Measurements from ENCODE around the gene COQ3. TPM values are rescaled to one million over a fixed set of nuclear protein-coding genes. Genes with fewer than 3 reads are reported as not detected.

Gene COQ3
- polyA plus RNA-seq, 1 donor (not counting 4 experiments of a cell fraction or from before 2014, with no cell fraction given), result 21.2 TPM

GRCh38 chr6:99402448-99402847 lies 8.5 kb upstream of the COQ3 start:
- Histone ChIP-seq H3K4me1 (ENCODE audit: control insufficient read depth, extremely low read depth, insufficient read depth, low read length) (no peaks in the 10 kb centered on the region), H3K9me1 (ENCODE audit: control insufficient read depth, extremely low read depth, insufficient read depth, low read length) (no peaks in the 10 kb centered on the region), H4K20me1 (ENCODE audit: control insufficient read depth, extremely low read depth, insufficient read depth, low read length) (no peaks in the 10 kb centered on the region), H2AFZ (ENCODE audit: control insufficient read depth, low read length) (no peak overlapping the region), H3K79me2 (ENCODE audit: control insufficient read depth, insufficient read depth, low read length) (no peaks in the 10 kb centered on the region), H3K9me3 (ENCODE audit: control insufficient read depth, low read depth, low read length) (no peaks in the 10 kb centered on the region), H3K27me3 (ENCODE audit: control insufficient read depth, extremely low read depth, insufficient read depth, low read length) (no peaks in the 10 kb centered on the region), H3K9ac (ENCODE audit: control insufficient read depth, extremely low read depth, insufficient read depth, low read length) (no peak overlapping the region), H3K4me2 (ENCODE audit: control insufficient read depth, extremely low read depth, insufficient read depth, low read depth, low read length) (no peak overlapping the region), H3K36me3 (ENCODE audit: control insufficient read depth in 2 of 2, extremely low read depth in 1 of 2, insufficient read depth in 2 of 2, low read length in 2 of 2) (peaks cover 16 to 17% of the 10 kb centered on the region in 2 experiments), H3K4me3 (ENCODE audit: control insufficient read depth in 2 of 3, extremely low read depth in 1 of 3, insufficient read depth in 2 of 3, low read depth in 1 of 3, low read length in 3 of 3) (no peak overlapping the region), H3K27ac (ENCODE audit: control insufficient read depth, insufficient read depth, low read length) (no peak overlapping the region)
- dilution Hi-C loops (cut with MboI; ENCODE audit: extremely low pct_ligation_motif_present, low sequenced_read_pairs), result no loop called here
- TF ChIP-seq EZH2 (IDR thresholded peaks at IDR 0.05; ENCODE audit: low read length), result no peak
- no peak for TF ChIP-seq CTCF (optimal IDR thresholded peaks at IDR 0.05 in 1 of 3, IDR thresholded peaks at IDR 0.05 in 1 of 3, conservative IDR thresholded peaks at IDR 0.05 in 1 of 3; ENCODE audit: extremely low read depth in 1 of 3, insufficient read depth in 2 of 3, low read length in 3 of 3)
- FAIRE-seq, result no peak
- DNase-seq (ENCODE audit: low read depth, low spot score), result no peak

- Histone ChIP-seq H3K9me3 (ENCODE audit: control insufficient read depth, low read depth, low read length) (no peaks in the 10 kb centered on the region), H3K36me3 (ENCODE audit: control insufficient read depth in 2 of 2, extremely low read depth in 1 of 2, insufficient read depth in 2 of 2, low read length in 2 of 2) (peaks cover 4 to 5% of the 10 kb centered on the region in 2 experiments), H3K27ac (ENCODE audit: control insufficient read depth, insufficient read depth, low read length) (no peak overlapping the region), H3K9ac (ENCODE audit: control insufficient read depth, extremely low read depth, insufficient read depth, low read length) (no peak overlapping the region), H3K4me1 (ENCODE audit: control insufficient read depth, extremely low read depth, insufficient read depth, low read length) (peaks cover 3% of the 10 kb centered on the region), H3K27me3 (ENCODE audit: control insufficient read depth, extremely low read depth, insufficient read depth, low read length) (no peaks in the 10 kb centered on the region), H3K4me3 (ENCODE audit: control insufficient read depth in 2 of 3, extremely low read depth in 1 of 3, insufficient read depth in 2 of 3, low read depth in 1 of 3, low read length in 3 of 3) (no peak overlapping the region), H3K9me1 (ENCODE audit: control insufficient read depth, extremely low read depth, insufficient read depth, low read length) (no peaks in the 10 kb centered on the region), H3K4me2 (ENCODE audit: control insufficient read depth, extremely low read depth, insufficient read depth, low read depth, low read length) (no peak overlapping the region), H3K79me2 (ENCODE audit: control insufficient read depth, insufficient read depth, low read length) (peaks cover 2% of the 10 kb centered on the region), H2AFZ (ENCODE audit: control insufficient read depth, low read length) (no peak overlapping the region), H4K20me1 (ENCODE audit: control insufficient read depth, extremely low read depth, insufficient read depth, low read length) (no peaks in the 10 kb centered on the region)
- no peak for TF ChIP-seq EZH2 (IDR thresholded peaks at IDR 0.05; ENCODE audit: low read length)
- TF ChIP-seq CTCF (optimal IDR thresholded peaks at IDR 0.05 in 1 of 3, IDR thresholded peaks at IDR 0.05 in 1 of 3, conservative IDR thresholded peaks at IDR 0.05 in 1 of 3; ENCODE audit: extremely low read depth in 1 of 3, insufficient read depth in 2 of 3, low read length in 3 of 3), result no peak
- DNase-seq (ENCODE audit: low read depth, low spot score), result no peak
- no peak for FAIRE-seq
- dilution Hi-C loops (cut with MboI; ENCODE audit: extremely low pct_ligation_motif_present, low sequenced_read_pairs), result no loop called here
These were observed 3.3 kb upstream of the COQ3 start for GRCh38 chr6:99397287-99397686.

All from keratinocyte (primary cell).